ENCODE results near the gene TNFAIP3. TPM values are rescaled to one million over a fixed set of nuclear protein-coding genes. Genes with fewer than 3 reads are reported as not detected.

Gene TNFAIP3
- total RNA-seq, 1 donor: 19.9 TPM

- no peak overlapping the region for H3K4me3 ChIP-seq (ENCODE audit: low read depth, low read length)
- DNase-seq (ENCODE audit: low read depth): no peak
- TF ChIP-seq CTCF (IDR thresholded peaks at IDR 0.05; ENCODE audit: insufficient read depth, low read length): no peak
These were observed 47.0 kb downstream of the TNFAIP3 start for GRCh38 chr6:137913996-137914529.

- no peak for TF ChIP-seq CTCF (IDR thresholded peaks at IDR 0.05; ENCODE audit: insufficient read depth, low read length)
- H3K4me3 ChIP-seq (ENCODE audit: low read depth, low read length): no peak overlapping the region
- no peak for DNase-seq (ENCODE audit: low read depth)
These were observed 47.6 kb downstream of the TNFAIP3 start for GRCh38 chr6:137914530-137915193.

- DNase-seq (ENCODE audit: low read depth): no peak
- no peak overlapping the region for H3K4me3 ChIP-seq (ENCODE audit: low read depth, low read length)
- no peak for TF ChIP-seq CTCF (IDR thresholded peaks at IDR 0.05; ENCODE audit: insufficient read depth, low read length)
These were observed 48.7 kb downstream of the TNFAIP3 start for GRCh38 chr6:137915790-137916189.

- no peak for DNase-seq (ENCODE audit: low read depth)
- TF ChIP-seq CTCF (IDR thresholded peaks at IDR 0.05; ENCODE audit: insufficient read depth, low read length): no peak
- H3K4me3 ChIP-seq (ENCODE audit: low read depth, low read length): no peak overlapping the region
These were observed 50.7 kb downstream of the TNFAIP3 start for GRCh38 chr6:137917551-137918325.

- no peak for TF ChIP-seq CTCF (IDR thresholded peaks at IDR 0.05; ENCODE audit: insufficient read depth, low read length)
- no peak for DNase-seq (ENCODE audit: low read depth)
- H3K4me3 ChIP-seq (ENCODE audit: low read depth, low read length): no peak overlapping the region
These were observed 52.4 kb downstream of the TNFAIP3 start for GRCh38 chr6:137919502-137919823.

GRCh38 chr6:137919837-137920730, 53.0 kb downstream of the TNFAIP3 start:
- TF ChIP-seq CTCF (IDR thresholded peaks at IDR 0.05; ENCODE audit: insufficient read depth, low read length): no peak
- DNase-seq (ENCODE audit: low read depth): no peak
- no peak overlapping the region for H3K4me3 ChIP-seq (ENCODE audit: low read depth, low read length)
